Measurements from ENCODE around the gene SORCS2. TPM values are rescaled to one million over a fixed set of nuclear protein-coding genes. Genes with fewer than 3 reads are reported as not detected.

The SORCS2 gene
- total RNA-seq, 2 experiments from 2014 or later = 0.03 TPM; not detected in 1

GRCh38 chr4:7278071-7278765, 85.9 kb downstream of the SORCS2 start:
- BruUV-seq (replicated peaks) = no TSS peak
- Histone ChIP-seq H3K79me2 (ENCODE audit: insufficient read depth, low read depth, low read length) (no peaks in the 10 kb centered on the region), H3K27ac (ENCODE audit: low read depth, low read length, poor library complexity, severe bottlenecking) (no peak overlapping the region), H2AFZ (ENCODE audit: low read length) (no peak overlapping the region), H3K9me2 (ENCODE audit: insufficient read depth, low read length) (no peaks in the 10 kb centered on the region), H3K4me3 (ENCODE audit: low read depth, low read length, poor library complexity, severe bottlenecking) (no peak overlapping the region), H3K36me3 (ENCODE audit: insufficient read depth, low read length) (no peaks in the 10 kb centered on the region), H3K9me3 (ENCODE audit: low read length) (no peaks in the 10 kb centered on the region), H3K4me2 (ENCODE audit: low read length) (no peak overlapping the region), H4K20me1 (ENCODE audit: insufficient read depth, low read length) (no peaks in the 10 kb centered on the region), H3K4me1 (ENCODE audit: insufficient read depth, low read length, poor library complexity, severe bottlenecking) (no peaks in the 10 kb centered on the region)
- DNase-seq (ENCODE audit: low spot score) = no peak
- TF ChIP-seq EZH2phosphoT487 (IDR thresholded peaks at IDR 0.05; ENCODE audit: borderline replicate concordance, low read depth, low read length) = no peak
- TF ChIP-seq, protein P1, sequence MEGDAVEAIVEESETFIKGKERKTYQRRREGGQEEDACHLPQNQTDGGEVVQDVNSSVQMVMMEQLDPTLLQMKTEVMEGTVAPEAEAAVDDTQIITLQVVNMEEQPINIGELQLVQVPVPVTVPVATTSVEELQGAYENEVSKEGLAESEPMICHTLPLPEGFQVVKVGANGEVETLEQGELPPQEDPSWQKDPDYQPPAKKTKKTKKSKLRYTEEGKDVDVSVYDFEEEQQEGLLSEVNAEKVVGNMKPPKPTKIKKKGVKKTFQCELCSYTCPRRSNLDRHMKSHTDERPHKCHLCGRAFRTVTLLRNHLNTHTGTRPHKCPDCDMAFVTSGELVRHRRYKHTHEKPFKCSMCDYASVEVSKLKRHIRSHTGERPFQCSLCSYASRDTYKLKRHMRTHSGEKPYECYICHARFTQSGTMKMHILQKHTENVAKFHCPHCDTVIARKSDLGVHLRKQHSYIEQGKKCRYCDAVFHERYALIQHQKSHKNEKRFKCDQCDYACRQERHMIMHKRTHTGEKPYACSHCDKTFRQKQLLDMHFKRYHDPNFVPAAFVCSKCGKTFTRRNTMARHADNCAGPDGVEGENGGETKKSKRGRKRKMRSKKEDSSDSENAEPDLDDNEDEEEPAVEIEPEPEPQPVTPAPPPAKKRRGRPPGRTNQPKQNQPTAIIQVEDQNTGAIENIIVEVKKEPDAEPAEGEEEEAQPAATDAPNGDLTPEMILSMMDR (conservative IDR thresholded peaks at IDR 0.05; ENCODE audit: low read length) = no peak
- ChIA-PET CTCF (ENCODE audit: unreplicated experiment) (no interaction called here), POLR2A (interaction anchor here (1.1 kb wide), 1 partner anchor 11 kb away, joined by 3 read pairs; no protein-coding TSS in a partner anchor)
- intact Hi-C loops (cut with micrococcal nuclease; ENCODE audit: unreplicated experiment) = no loop called here

GRCh38 chr4:7278981-7279380, 86.6 kb downstream of the SORCS2 start:
- Histone ChIP-seq H2AFZ (ENCODE audit: low read length) (no peak overlapping the region), H3K4me3 (ENCODE audit: low read depth, low read length, poor library complexity, severe bottlenecking) (no peak overlapping the region), H3K9me2 (ENCODE audit: insufficient read depth, low read length) (no peaks in the 10 kb centered on the region), H3K36me3 (ENCODE audit: insufficient read depth, low read length) (no peaks in the 10 kb centered on the region), H3K4me1 (ENCODE audit: insufficient read depth, low read length, poor library complexity, severe bottlenecking) (no peaks in the 10 kb centered on the region), H3K9me3 (ENCODE audit: low read length) (no peaks in the 10 kb centered on the region), H3K27ac (ENCODE audit: low read depth, low read length, poor library complexity, severe bottlenecking) (no peak overlapping the region), H3K79me2 (ENCODE audit: insufficient read depth, low read depth, low read length) (no peaks in the 10 kb centered on the region), H3K4me2 (ENCODE audit: low read length) (no peak overlapping the region), H4K20me1 (ENCODE audit: insufficient read depth, low read length) (no peaks in the 10 kb centered on the region)
- intact Hi-C loops (cut with micrococcal nuclease; ENCODE audit: unreplicated experiment) = no loop called here
- TF ChIP-seq, protein P1 (conservative IDR thresholded peaks at IDR 0.05; ENCODE audit: low read length) = no peak
- no peak for TF ChIP-seq EZH2phosphoT487 (IDR thresholded peaks at IDR 0.05; ENCODE audit: borderline replicate concordance, low read depth, low read length)
- CTCF ChIA-PET (ENCODE audit: unreplicated experiment) = no interaction called here
- POLR2A ChIA-PET = interaction anchor here (1.1 kb wide), 1 partner anchor 12 kb away, joined by 3 read pairs; no protein-coding TSS in a partner anchor
- BruUV-seq (replicated peaks) = no TSS peak
- DNase-seq (ENCODE audit: low spot score) = no peak

GRCh38 chr4:7279902-7280301, 87.6 kb downstream of the SORCS2 start:
- H3K27ac ChIP-seq (ENCODE audit: low read depth, low read length, poor library complexity, severe bottlenecking) = no peak overlapping the region
- H3K9me3 ChIP-seq (ENCODE audit: low read length) = no peaks in the 10 kb centered on the region
- no peaks in the 10 kb centered on the region for H3K4me1 ChIP-seq (ENCODE audit: insufficient read depth, low read length, poor library complexity, severe bottlenecking)
- H3K4me3 ChIP-seq (ENCODE audit: low read depth, low read length, poor library complexity, severe bottlenecking) = no peak overlapping the region
- H3K36me3 ChIP-seq (ENCODE audit: insufficient read depth, low read length) = no peaks in the 10 kb centered on the region
- no peak overlapping the region for H2AFZ ChIP-seq (ENCODE audit: low read length)
- intact Hi-C loops (cut with micrococcal nuclease; ENCODE audit: unreplicated experiment) = no loop called here
- no peaks in the 10 kb centered on the region for H4K20me1 ChIP-seq (ENCODE audit: insufficient read depth, low read length)
- H3K9me2 ChIP-seq (ENCODE audit: insufficient read depth, low read length) = no peaks in the 10 kb centered on the region
- no peak for DNase-seq (ENCODE audit: low spot score)
- no peak overlapping the region for H3K4me2 ChIP-seq (ENCODE audit: low read length)
- BruUV-seq (replicated peaks) = no TSS peak
- ChIA-PET CTCF (ENCODE audit: unreplicated experiment) (no interaction called here), POLR2A (no interaction called here)
- TF ChIP-seq EZH2phosphoT487 (IDR thresholded peaks at IDR 0.05; ENCODE audit: borderline replicate concordance, low read depth, low read length) = no peak
- TF ChIP-seq, protein P1 (conservative IDR thresholded peaks at IDR 0.05; ENCODE audit: low read length) = no peak
- no peaks in the 10 kb centered on the region for H3K79me2 ChIP-seq (ENCODE audit: insufficient read depth, low read depth, low read length)

Data from OCI-LY7 (cell line).